Spleen (tissue), 11 donors: ENCODE results near the gene APBA3. TPM values are rescaled to one million over a fixed set of nuclear protein-coding genes. Genes with fewer than 3 reads are reported as not detected.
A peak's percentile ranks its signal among the peaks of the same experiment; 100 is the strongest.

Experiments
- DNase-seq: peaks from one replicate; pipeline ENCODE4 v3.0.0-alpha.2; 2020
- H3K27ac ChIP-seq, 8 donors: fragments of 200-600 bp; sonication (generic) in 7 of 8; 1 replicate in 4 of 8; 2 replicates in 4 of 8; pipeline versions ENCODE4 v1.5.0 to v1.8.0; 2016 to 2021; ENCODE audit warnings: inconsistent platforms in 4 of 8, mild to moderate bottlenecking in 4 of 8, moderate library complexity in 1 of 8
- H3K27me3 ChIP-seq, 7 donors: fragments of 200-600 bp; sonication (generic) in 6 of 7; replicated peaks in 1 of 7; 1 replicate in 4 of 7; 2 replicates in 3 of 7; pipeline versions ENCODE4 v1.5.0 to v1.8.0; 2016 to 2021; ENCODE audit warnings: inconsistent platforms in 3 of 7, mild to moderate bottlenecking in 1 of 7
- H3K36me3 ChIP-seq, 6 donors: fragments of 200-600 bp; sonication (generic) in 5 of 6; 1 replicate in 4 of 6; 2 replicates in 2 of 6; pipeline versions ENCODE4 v1.5.0 to v1.8.0; 2016 to 2021; ENCODE audit warnings: inconsistent platforms in 2 of 6
- H3K4me1 ChIP-seq, 6 donors: fragments of 200-600 bp; sonication (generic) in 5 of 6; 1 replicate in 3 of 6; 2 replicates in 3 of 6; pipeline versions ENCODE4 v1.5.0 to v1.8.0; 2016 to 2021; ENCODE audit warnings: inconsistent platforms in 3 of 6
- H3K4me3 ChIP-seq, 8 donors: fragments of 200-600 bp; sonication (generic) in 7 of 8; 1 replicate in 4 of 8; 2 replicates in 4 of 8; pipeline versions ENCODE4 v1.5.0 to v1.8.0; 2016 to 2021; ENCODE audit warnings: inconsistent platforms in 4 of 8, mild to moderate bottlenecking in 4 of 8, moderate library complexity in 2 of 8
- H3K9me3 ChIP-seq, 8 donors: fragments of 200-600 bp; sonication (generic) in 7 of 8; 1 replicate in 4 of 8; 2 replicates in 4 of 8; pipeline versions ENCODE4 v1.5.0 to v1.8.0; 2016 to 2021; ENCODE audit warnings: inconsistent platforms in 4 of 8
- POLR2A ChIP-seq, 3 donors: fragments of 450-650 bp; IDR thresholded peaks; one replicate each; pipeline ENCODE4 v1.5.1; 2017; ENCODE audit warnings: antibody characterized with exemption in 3 of 3, mild to moderate bottlenecking in 1 of 3
- POLR2AphosphoS5 ChIP-seq, 3 donors: sonication (generic); formaldehyde crosslinking; IDR thresholded peaks; one replicate each; pipeline ENCODE4 v1.5.1; 2017; ENCODE audit warnings: antibody characterized with exemption in 3 of 3
- WGBS, 5 donors: extraction: QIAGEN DNeasy Blood & Tissue Kit in 3 of 5; methylation state at CpG; one replicate each; pipeline versions ENCODE4 v1.1.5 to v1.1.7; 2013 to 2018; 5-methylcytosine and 5-hydroxymethylcytosine counted together
- intact Hi-C: fragments of 100-400 bp; cut with DNase I; formaldehyde crosslinking; loops from one replicate; pipeline ENCODE4 v1.15.0; 2023; ENCODE audit warnings: low total_unique reads
- polyA plus RNA-seq, 3 donors: library from polyadenylated mRNA; stranded (reverse); fragments of 200-250 nt; gene quantifications; one replicate each; pipeline ENCODE4 v1.2.1, GENCODE V29; 2013
- small RNA-seq, 4 donors: library from RNA; depleted of rRNA; stranded (forward); fragments of <200 nt; gene quantifications; one replicate each; pipeline ENCODE3, GENCODE V24; 2016
- total RNA-seq, 7 donors: library from RNA; depleted of rRNA in 3 of 7; stranded (reverse); fragments of >200 nt in 3 of 7; fragmentation: NEBNext Ultra II Directional in 4 of 7; extraction: Animal tissue kit (Norgen Biotek cat#: 25700) in 4 of 7; gene quantifications; one replicate each; pipeline versions ENCODE4 v1.1.0 to v1.2.1, GENCODE V29; 2016 to 2021
- TF ChIP-seq, protein P1 (sequence below), 11 experiments: fragments of 200-600 bp in 7 of 11; fragments of 450-650 bp in 4 of 11; sonication (generic) in 4 of 11; IDR thresholded peaks in 8 of 11; conservative IDR thresholded peaks in 3 of 11; 1 replicate in 7 of 11; 2 replicates in 4 of 11; pipeline versions ENCODE4 v1.4.0 to v1.8.0; 2016 to 2021; ENCODE audit warnings: antibody characterized with exemption in 11 of 11, inconsistent platforms in 4 of 11, mild to moderate bottlenecking in 1 of 11
- donor health status: healthy with polysubstance abuse.
- donor health status: DM: no; HTN: no; CAD: no; lungs with moderate emphysema.
- donor health status: DM: no; HTN: no; CAD: no.
- donor health status: Bipolar disorder and iron deficiency.
- donor health status: healthy.
- donor health status: DM: no; HTN: no; CAD: no.
- donor health status: DM: yes; HTN: yes; CAD: no.

The APBA3 gene
- total and polyA plus RNA-seq, 10 donors = 17.1 to 37.1 (median 31.9) TPM

DNA sequence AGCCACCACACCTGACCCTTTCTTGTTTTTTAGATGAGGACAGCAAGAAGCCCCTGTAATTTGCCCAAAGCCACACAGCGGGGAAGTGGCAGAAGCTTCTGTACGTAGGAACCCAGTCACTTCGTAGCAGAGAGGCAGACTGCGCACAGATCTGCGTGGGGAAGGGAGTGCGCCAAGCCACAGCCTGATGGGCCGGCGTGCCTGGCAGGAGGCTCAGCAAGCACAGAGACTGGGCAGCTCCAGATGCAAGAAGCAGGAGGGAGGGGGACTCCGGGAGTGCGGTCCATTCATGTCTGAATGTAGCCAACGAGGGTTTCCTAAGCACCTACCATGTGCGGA, 53.7 kb downstream of the APBA3 start:
- no peak overlapping the region for H3K27ac ChIP-seq
- no peak for TF ChIP-seq POLR2AphosphoS5 (IDR thresholded peaks at IDR 0.05)
- no peak for TF ChIP-seq POLR2A (IDR thresholded peaks at IDR 0.05)
- TF ChIP-seq, protein P1, sequence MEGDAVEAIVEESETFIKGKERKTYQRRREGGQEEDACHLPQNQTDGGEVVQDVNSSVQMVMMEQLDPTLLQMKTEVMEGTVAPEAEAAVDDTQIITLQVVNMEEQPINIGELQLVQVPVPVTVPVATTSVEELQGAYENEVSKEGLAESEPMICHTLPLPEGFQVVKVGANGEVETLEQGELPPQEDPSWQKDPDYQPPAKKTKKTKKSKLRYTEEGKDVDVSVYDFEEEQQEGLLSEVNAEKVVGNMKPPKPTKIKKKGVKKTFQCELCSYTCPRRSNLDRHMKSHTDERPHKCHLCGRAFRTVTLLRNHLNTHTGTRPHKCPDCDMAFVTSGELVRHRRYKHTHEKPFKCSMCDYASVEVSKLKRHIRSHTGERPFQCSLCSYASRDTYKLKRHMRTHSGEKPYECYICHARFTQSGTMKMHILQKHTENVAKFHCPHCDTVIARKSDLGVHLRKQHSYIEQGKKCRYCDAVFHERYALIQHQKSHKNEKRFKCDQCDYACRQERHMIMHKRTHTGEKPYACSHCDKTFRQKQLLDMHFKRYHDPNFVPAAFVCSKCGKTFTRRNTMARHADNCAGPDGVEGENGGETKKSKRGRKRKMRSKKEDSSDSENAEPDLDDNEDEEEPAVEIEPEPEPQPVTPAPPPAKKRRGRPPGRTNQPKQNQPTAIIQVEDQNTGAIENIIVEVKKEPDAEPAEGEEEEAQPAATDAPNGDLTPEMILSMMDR (IDR thresholded peaks at IDR 0.05 in 8 of 11, conservative IDR thresholded peaks at IDR 0.05 in 3 of 11) = no peak

DNA sequence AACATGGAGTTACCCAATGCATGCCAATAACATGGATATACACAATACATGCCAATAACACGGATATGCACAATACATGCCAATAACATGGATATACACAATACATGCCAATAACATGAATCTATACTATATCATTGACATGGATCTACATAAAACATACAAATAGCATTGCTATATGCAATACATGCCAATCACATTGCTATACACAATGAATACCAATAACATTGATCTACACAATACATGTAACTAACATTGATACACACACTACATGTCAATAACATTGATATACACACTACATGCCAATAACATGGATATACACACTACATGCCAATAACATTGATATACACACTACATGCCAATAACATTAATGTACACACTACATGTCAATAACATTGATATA, 60.3 kb downstream of the APBA3 start:
- 0 to 12% (median 5%) methylated on average over 1 of the region's 1 CpG for WGBS, 5 donors
- Histone ChIP-seq H3K4me3 (peak overlapping the region in 1 of 8 donors; percentile 93), H3K4me1 (peaks cover 9 to 52% (median 32%) of the 10 kb centered on the region in 6 donors), H3K27me3 (peaks cover 0 to 25% (median 0%) of the 10 kb centered on the region in 7 donors), H3K9me3 (no peaks in the 10 kb centered on the region), H3K36me3 (peaks cover 0 to under 1% (median 0%) of the 10 kb centered on the region in 6 donors), H3K27ac (no peak overlapping the region)
- intact Hi-C loops = no loop called here
- TF ChIP-seq POLR2AphosphoS5 (IDR thresholded peaks at IDR 0.05) = no peak
- no peak for TF ChIP-seq POLR2A (IDR thresholded peaks at IDR 0.05)
- TF ChIP-seq, protein P1 (IDR thresholded peaks at IDR 0.05 in 8 of 11, conservative IDR thresholded peaks at IDR 0.05 in 3 of 11) = no peak
- no peak for DNase-seq

More for the DNA sequence above, 53.7 kb downstream of the APBA3 start:
- 82 to 91% (median 87%) methylated on average over 10 to 12 of the region's 12 CpGs for WGBS, 5 donors
- intact Hi-C loops = no loop called here
- no peaks in the 10 kb centered on the region for H3K36me3 ChIP-seq
- H3K9me3 ChIP-seq = no peaks in the 10 kb centered on the region
- peaks cover 0 to 11% (median 6%) of the 10 kb centered on the region in 6 donors for H3K4me1 ChIP-seq
- no peak for DNase-seq
- no peak overlapping the region for H3K4me3 ChIP-seq
- H3K27me3 ChIP-seq = peaks cover 0 to 64% (median 8%) of the 10 kb centered on the region in 7 donors

Small RNA genes within 50 kb of the gene (small RNA-seq; reads per million reads assigned to genes)
- gene AC005777.1 = 0 reads per million in 4 donors

Other genes with a start within 250 kb of the APBA3 start
- 1 to 10 TPM in 6 of 7 donors, not detected in 1; 2.7 to 7.4 (median 4.8) TPM for gene TEKTIP1, start 222.5 kb downstream of the APBA3 start, total RNA-seq
- 1 to 10 TPM; 1.2 to 1.5 (median 1.2) TPM for gene TEKTIP1, start 222.5 kb downstream of the APBA3 start, polyA plus RNA-seq
- 100 to 1,000 TPM in 3 of 7 donors, 10 to 100 TPM in 4; 62.8 to 131 (median 98.6) TPM for gene MFSD12, start 204.1 kb downstream of the APBA3 start, total RNA-seq
- 10 to 100 TPM; 31.0 to 63.9 (median 37.6) TPM for gene MFSD12, start 204.1 kb downstream of the APBA3 start, polyA plus RNA-seq
- 10 to 100 TPM; 49.4 to 74.1 (median 62.8) TPM for gene HMG20B, start 188.7 kb downstream of the APBA3 start, total RNA-seq
- gene HMG20B, start 188.7 kb downstream of the APBA3 start, polyA plus RNA-seq = 10 to 100 TPM; 52.4 to 82.2 (median 71.4) TPM
- gene GIPC3, start 176.2 kb downstream of the APBA3 start, total RNA-seq = 1 to 10 TPM; 3.4 to 9.2 (median 5.4) TPM
- 1 to 10 TPM in 1 of 3 donors, under 1 TPM in 2; 0.80 to 2.3 (median 0.96) TPM for gene GIPC3, start 176.2 kb downstream of the APBA3 start, polyA plus RNA-seq
- 10 to 100 TPM in 5 of 7 donors, 1 to 10 TPM in 2; 8.7 to 16.1 (median 11.6) TPM for gene TBXA2R, start 154.8 kb downstream of the APBA3 start, total RNA-seq
- 1 to 10 TPM; 2.1 to 4.4 (median 3.8) TPM for gene TBXA2R, start 154.8 kb downstream of the APBA3 start, polyA plus RNA-seq
- 10 to 100 TPM; 18.9 to 27.1 (median 25.7) TPM for gene CACTIN, start 134.9 kb downstream of the APBA3 start, total RNA-seq
- gene CACTIN, start 134.9 kb downstream of the APBA3 start, polyA plus RNA-seq = 10 to 100 TPM; 10.8 to 21.1 (median 12.0) TPM
- gene PIP5K1C, start 61.2 kb downstream of the APBA3 start, total RNA-seq = 10 to 100 TPM; 30.2 to 41.9 (median 38.8) TPM
- 10 to 100 TPM in 1 of 3 donors, 1 to 10 TPM in 2; 6.2 to 21.4 (median 7.6) TPM for gene PIP5K1C, start 61.2 kb downstream of the APBA3 start, polyA plus RNA-seq
- gene TJP3, start 53.3 kb downstream of the APBA3 start, total RNA-seq = 1 to 10 TPM in 6 of 7 donors, under 1 TPM in 1; 0.75 to 9.0 (median 2.5) TPM
- 1 to 10 TPM in 2 of 3 donors, under 1 TPM in 1; 0.39 to 1.1 (median 1.1) TPM for gene TJP3, start 53.3 kb downstream of the APBA3 start, polyA plus RNA-seq
- gene MRPL54, start 990 bp upstream of the APBA3 start, total RNA-seq = 10 to 100 TPM; 38.7 to 66.2 (median 48.2) TPM
- gene MRPL54, start 990 bp upstream of the APBA3 start, polyA plus RNA-seq = 100 to 1,000 TPM; 128 to 157 (median 140) TPM
- gene RAX2, start 10.5 kb upstream of the APBA3 start, total RNA-seq = not detected
- gene RAX2, start 10.5 kb upstream of the APBA3 start, polyA plus RNA-seq = not detected
- 10 to 100 TPM in 6 of 7 donors, 1 to 10 TPM in 1; 8.1 to 22.6 (median 15.2) TPM for gene MATK, start 24.7 kb upstream of the APBA3 start, total RNA-seq
- gene MATK, start 24.7 kb upstream of the APBA3 start, polyA plus RNA-seq = 10 to 100 TPM; 16.2 to 19.1 (median 18.7) TPM
- gene ZFR2, start 107.3 kb upstream of the APBA3 start, total RNA-seq = under 1 TPM in 4 of 7 donors, not detected in 3; 0.13 to 0.92 (median 0.47) TPM
- under 1 TPM; 0.11 to 0.43 (median 0.26) TPM for gene ZFR2, start 107.3 kb upstream of the APBA3 start, polyA plus RNA-seq
- not detected for gene ATCAY, start 119.0 kb upstream of the APBA3 start, total RNA-seq
- not detected for gene ATCAY, start 119.0 kb upstream of the APBA3 start, polyA plus RNA-seq
- gene NMRK2, start 171.4 kb upstream of the APBA3 start, total RNA-seq = not detected
- gene NMRK2, start 171.4 kb upstream of the APBA3 start, polyA plus RNA-seq = 1 to 10 TPM in 1 of 3 donors, under 1 TPM in 2; 0.29 to 1.5 (median 0.52) TPM
- gene DAPK3, start 209.4 kb upstream of the APBA3 start, total RNA-seq = 10 to 100 TPM; 37.1 to 49.3 (median 46.7) TPM
- gene DAPK3, start 209.4 kb upstream of the APBA3 start, polyA plus RNA-seq = 10 to 100 TPM; 26.5 to 68.8 (median 30.8) TPM
- gene EEF2, start 223.8 kb upstream of the APBA3 start, total RNA-seq = 1,000 to 10,000 TPM; 1,078 to 1,961 (median 1,406) TPM
- 1,000 to 10,000 TPM in 1 of 3 donors, 100 to 1,000 TPM in 2; 565 to 1,281 (median 624) TPM for gene EEF2, start 223.8 kb upstream of the APBA3 start, polyA plus RNA-seq
- 10 to 100 TPM; 16.4 to 30.5 (median 29.0) TPM for gene PIAS4, start 246.0 kb upstream of the APBA3 start, total RNA-seq
- gene PIAS4, start 246.0 kb upstream of the APBA3 start, polyA plus RNA-seq = 10 to 100 TPM in 1 of 3 donors, 1 to 10 TPM in 2; 6.2 to 13.9 (median 6.4) TPM